Endothelial cell of umbilical vein (primary cell): Measurements from ENCODE around the gene SDF4. TPM values are rescaled to one million over a fixed set of nuclear protein-coding genes. Genes with fewer than 3 reads are reported as not detected.

Experiments
- BruUV-seq: library from RNA; stranded (reverse); fragments of 400-500 nt; replicated peaks from 2 replicates; lab custom pipeline; 2021; lab: Mats Ljungman, UMichigan
- CTCF ChIA-PET: fragments of 300-600, 350-600 bp; sonication (Branson Sonifier 250); formaldehyde crosslinking; loops from one replicate; lab custom pipeline; 2021; ENCODE audit warnings: antibody characterized with exemption, inconsistent platforms; lab: Charles Lee
- POLR2A ChIA-PET: fragments of 300-600, 350-600 bp; sonication (Branson Sonifier 250); formaldehyde crosslinking; loops from one replicate; lab custom pipeline; 2021; ENCODE audit warnings: antibody characterized with exemption, inconsistent platforms; lab: Charles Lee
- DNase-seq: peaks from one replicate; pipeline ENCODE4 v3.0.0-alpha.2; 2011; ENCODE audit warnings: low read depth, low spot score
- FAIRE-seq: peaks from 2 replicates; lab custom pipeline; 2011; peaks lifted over from hg19 to GRCh38; lab: Jason Lieb, UNC
- H2AFZ ChIP-seq: 2 replicates; pipeline ENCODE4 v1.6.0; 2012; ENCODE audit warnings: low read depth, low read length, control low read depth, inconsistent platforms
- H3K27ac ChIP-seq: 2 replicates; pipeline ENCODE4 v1.5.1; 2011; ENCODE audit warnings: low read depth, mild to moderate bottlenecking, control low read depth, low read length, moderate library complexity; ENCODE audit not compliant: insufficient read depth
- H3K27me3 ChIP-seq, 2 experiments: 2 replicates each; pipeline versions ENCODE4 v1.6.0 to v1.6.1; 2011; ENCODE audit warnings: low read length in 2 of 2, mixed read lengths in 1 of 2; ENCODE audit not compliant: control insufficient read depth in 2 of 2, insufficient read depth in 2 of 2
- H3K36me3 ChIP-seq, 2 experiments: 2 replicates in 1 of 2; 3 replicates in 1 of 2; pipeline ENCODE4 v1.5.1; 2011; ENCODE audit warnings: low read length in 2 of 2, mild to moderate bottlenecking in 1 of 2, moderate library complexity in 1 of 2; ENCODE audit not compliant: control insufficient read depth in 2 of 2, insufficient read depth in 2 of 2; ENCODE audit errors: extremely low read depth in 1 of 2
- H3K4me1 ChIP-seq: 3 replicates; pipeline ENCODE4 v1.5.1; 2011; ENCODE audit warnings: mild to moderate bottlenecking, low read length; ENCODE audit not compliant: control insufficient read depth, insufficient read depth; ENCODE audit errors: extremely low read depth
- H3K4me2 ChIP-seq: 2 replicates; pipeline ENCODE4 v1.6.1; 2011; ENCODE audit warnings: low read length, control low read depth, mixed read lengths; ENCODE audit not compliant: insufficient read depth
- H3K4me3 ChIP-seq, 3 experiments: fragments of 200-600 bp in 1 of 3; sonication (generic), shearing (Covaris generic) in 1 of 3; replicated peaks in 1 of 3; 2 replicates each; pipeline ENCODE4 v1.5.1; 2011 to 2016; ENCODE audit warnings: control low read depth in 3 of 3, low read length in 3 of 3, mild to moderate bottlenecking in 2 of 3, inconsistent platforms in 1 of 3, low read depth in 1 of 3, moderate library complexity in 1 of 3; ENCODE audit not compliant: insufficient read depth in 1 of 3
- H3K79me2 ChIP-seq: 2 replicates; pipeline ENCODE4 v1.6.0; 2012; ENCODE audit warnings: low read length, inconsistent platforms; ENCODE audit not compliant: control insufficient read depth, insufficient read depth
- H3K9ac ChIP-seq: replicated peaks from 2 replicates; pipeline ENCODE3; 2011; ENCODE audit warnings: low read length, control low read depth; ENCODE audit not compliant: insufficient read depth; ENCODE audit errors: extremely low read depth
- H3K9me1 ChIP-seq: replicated peaks from 3 replicates; pipeline ENCODE4 v1.6.0; 2011; ENCODE audit warnings: mild to moderate bottlenecking, low read length; ENCODE audit not compliant: control insufficient read depth, insufficient read depth; ENCODE audit errors: extremely low read depth
- H3K9me3 ChIP-seq: replicated peaks from 2 replicates; pipeline ENCODE4 v1.5.1; 2012; ENCODE audit warnings: low read length, inconsistent platforms; ENCODE audit not compliant: control insufficient read depth, insufficient read depth
- H4K20me1 ChIP-seq: replicated peaks from 2 replicates; pipeline ENCODE3; 2011; ENCODE audit warnings: mild to moderate bottlenecking, low read length; ENCODE audit not compliant: control insufficient read depth, insufficient read depth; ENCODE audit errors: extremely low read depth
- EZH2 ChIP-seq: IDR thresholded peaks from 2 replicates; pipeline ENCODE4 v1.6.1; 2012; ENCODE audit warnings: borderline replicate concordance, low read depth, mild to moderate bottlenecking, moderate library complexity, low read length, inconsistent platforms; ENCODE audit not compliant: severe bottlenecking
- FOS ChIP-seq: IDR thresholded peaks from 2 replicates; pipeline ENCODE4 v1.6.1; 2011; ENCODE audit warnings: mild to moderate bottlenecking, low read length, moderate library complexity, borderline replicate concordance; ENCODE audit not compliant: insufficient read depth
- GATA2 ChIP-seq: IDR thresholded peaks from 2 replicates; pipeline ENCODE4 v1.7.0; 2011; ENCODE audit warnings: low read depth, mild to moderate bottlenecking, moderate library complexity, mixed read lengths, low read length; ENCODE audit not compliant: insufficient read length, insufficient read depth
- JUN ChIP-seq: IDR thresholded peaks from 2 replicates; pipeline ENCODE4 v1.6.1; 2011; ENCODE audit warnings: borderline replicate concordance, low read depth; ENCODE audit not compliant: insufficient read length, insufficient read depth
- MYC ChIP-seq: IDR thresholded peaks from one replicate; pipeline ENCODE4 v1.6.1; 2011; ENCODE audit warnings: mild to moderate bottlenecking, low read depth, low read length
- POLR2A ChIP-seq: IDR thresholded peaks from 2 replicates; pipeline ENCODE4 v1.6.1; 2012; ENCODE audit warnings: low read depth, mild to moderate bottlenecking, control low read depth, low read length
- POLR2AphosphoS5 ChIP-seq: IDR thresholded peaks from 2 replicates; pipeline ENCODE4 v1.6.1; 2012; ENCODE audit warnings: low read depth, mild to moderate bottlenecking, control low read depth, low read length, moderate library complexity; ENCODE audit not compliant: insufficient read depth
- dilution Hi-C: fragments of 300-500 bp; cut with MboI; formaldehyde crosslinking; loops from one replicate; pipeline ENCODE4 v1.15.0; 2019; ENCODE audit warnings: low sequenced_read_pairs; ENCODE audit not compliant: extremely low pct_ligation_motif_present
- intact Hi-C: fragments of 100-400 bp; cut with micrococcal nuclease; formaldehyde crosslinking; loops from one replicate; pipeline ENCODE4 v1.10.0; 2022
- polyA plus RNA-seq, 4 experiments: library from polyadenylated mRNA; depleted of rRNA in 3 of 4; stranded (reverse) in 3 of 4; unstranded in 1 of 4; fragments of >200 nt; gene quantifications; 2 replicates each; pipeline versions ENCODE4 v1.2.1 to v1.2.3, GENCODE V29; 2011 to 2012; ENCODE audit warnings: missing spikeins in 1 of 4
- total RNA-seq: library from RNA; stranded (reverse); gene quantifications from 2 replicates; pipeline ENCODE4 v1.2.3, GENCODE V29; 2021
- TF ChIP-seq, protein P1 (sequence below): IDR thresholded peaks from 2 replicates; pipeline ENCODE4 v1.6.1; 2011; ENCODE audit not compliant: insufficient read depth, insufficient read length
- TF ChIP-seq, protein P2 (sequence below), 2 donors: IDR thresholded peaks; 1 replicate in 1 of 2; 2 replicates in 1 of 2; pipeline ENCODE4 v1.5.1; 2011; ENCODE audit warnings: low read length in 2 of 2, mild to moderate bottlenecking in 2 of 2, moderate library complexity in 2 of 2, control low read depth in 1 of 2, inconsistent platforms in 1 of 2, low read depth in 1 of 2; ENCODE audit not compliant: insufficient read depth in 1 of 2; ENCODE audit errors: extremely low read depth in 1 of 2

Gene SDF4
- total and polyA plus RNA-seq, 2 donors (not counting 3 experiments of a cell fraction or from before 2014, with no cell fraction given) = 175 to 185 TPM

DNA sequence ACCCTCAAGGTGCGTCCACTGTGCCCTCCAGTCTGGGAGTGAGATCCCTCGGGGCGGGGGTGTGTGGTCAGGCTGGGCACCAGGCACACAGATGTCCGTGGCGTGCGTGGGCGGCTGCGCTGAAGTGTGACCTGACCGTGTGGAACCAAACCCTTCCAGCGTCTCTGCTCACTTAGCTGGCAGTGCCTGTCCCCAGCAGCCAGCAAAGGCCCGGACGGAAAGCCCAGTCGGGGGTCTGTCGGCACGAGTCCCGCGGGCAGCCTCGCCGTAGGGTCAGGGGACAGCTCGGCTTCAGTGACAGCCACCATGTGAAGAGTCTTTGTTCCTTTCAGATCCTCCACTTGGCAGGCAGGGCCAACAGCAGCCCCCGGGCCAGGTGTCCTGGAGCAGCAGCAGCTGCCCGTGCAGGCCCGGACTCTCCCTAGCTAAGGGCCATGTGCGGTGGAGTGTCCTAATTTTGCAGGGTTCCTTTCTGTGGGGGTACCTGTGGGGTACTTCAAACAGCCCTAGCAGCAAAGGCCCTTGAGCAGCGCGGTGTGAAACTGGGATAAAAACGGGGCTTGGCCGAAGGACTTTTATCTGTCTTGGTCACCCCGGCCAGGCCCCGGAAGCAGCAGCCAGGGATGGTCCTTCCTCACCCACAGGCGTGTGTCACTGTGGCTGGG, 46.6 kb downstream of the SDF4 start:
- Histone ChIP-seq H3K27ac (no peak overlapping the region), H3K9ac (no peak overlapping the region), H4K20me1 (no peaks in the 10 kb centered on the region), H2AFZ (no peak overlapping the region), H3K4me2 (no peak overlapping the region), H3K9me1 (no peaks in the 10 kb centered on the region), H3K36me3 (no peaks in the 10 kb centered on the region), H3K27me3 (peaks cover 0 to 7% of the 10 kb centered on the region in 2 experiments), H3K4me3 (no peak overlapping the region), H3K9me3 (no peaks in the 10 kb centered on the region), H3K4me1 (no peaks in the 10 kb centered on the region), H3K79me2 (no peaks in the 10 kb centered on the region)
- DNase-seq = no peak
- ChIA-PET CTCF (interaction anchor here (2.2 kb wide), 1 partner anchor 7 kb away, joined by 7 read pairs; no protein-coding TSS in a partner anchor), POLR2A (no interaction called here)
- intact Hi-C loops = no loop called here
- TF ChIP-seq POLR2A (no peak), JUN (no peak), GATA2 (no peak), POLR2AphosphoS5 (no peak), FOS (no peak), EZH2 (no peak), MYC (no peak)
- TF ChIP-seq, protein P1, sequence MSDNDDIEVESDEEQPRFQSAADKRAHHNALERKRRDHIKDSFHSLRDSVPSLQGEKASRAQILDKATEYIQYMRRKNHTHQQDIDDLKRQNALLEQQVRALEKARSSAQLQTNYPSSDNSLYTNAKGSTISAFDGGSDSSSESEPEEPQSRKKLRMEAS = no peak
- TF ChIP-seq, protein P2, sequence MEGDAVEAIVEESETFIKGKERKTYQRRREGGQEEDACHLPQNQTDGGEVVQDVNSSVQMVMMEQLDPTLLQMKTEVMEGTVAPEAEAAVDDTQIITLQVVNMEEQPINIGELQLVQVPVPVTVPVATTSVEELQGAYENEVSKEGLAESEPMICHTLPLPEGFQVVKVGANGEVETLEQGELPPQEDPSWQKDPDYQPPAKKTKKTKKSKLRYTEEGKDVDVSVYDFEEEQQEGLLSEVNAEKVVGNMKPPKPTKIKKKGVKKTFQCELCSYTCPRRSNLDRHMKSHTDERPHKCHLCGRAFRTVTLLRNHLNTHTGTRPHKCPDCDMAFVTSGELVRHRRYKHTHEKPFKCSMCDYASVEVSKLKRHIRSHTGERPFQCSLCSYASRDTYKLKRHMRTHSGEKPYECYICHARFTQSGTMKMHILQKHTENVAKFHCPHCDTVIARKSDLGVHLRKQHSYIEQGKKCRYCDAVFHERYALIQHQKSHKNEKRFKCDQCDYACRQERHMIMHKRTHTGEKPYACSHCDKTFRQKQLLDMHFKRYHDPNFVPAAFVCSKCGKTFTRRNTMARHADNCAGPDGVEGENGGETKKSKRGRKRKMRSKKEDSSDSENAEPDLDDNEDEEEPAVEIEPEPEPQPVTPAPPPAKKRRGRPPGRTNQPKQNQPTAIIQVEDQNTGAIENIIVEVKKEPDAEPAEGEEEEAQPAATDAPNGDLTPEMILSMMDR (IDR thresholded peaks at IDR 0.05; ENCODE audit: extremely low read depth in 1 of 2, insufficient read depth in 1 of 2, low read depth in 1 of 2, low read length in 2 of 2) = no peak
- dilution Hi-C loops = no loop called here
- no peak for FAIRE-seq
- no TSS peak for BruUV-seq
